Left hindlimb (tissue), 1 donor: ENCODE data around the gene ANKRD33B.
"Not testable (repeated sequence)": the region's sequence is repeated elsewhere in the genome, so short reads cannot be mapped to it uniquely, and the experiment has no call there.

ENCODE experiments used
- DNase-seq: peaks from one replicate; pipeline ENCODE4 v3.0.0-alpha.2; 2018

ANKRD33B gene

DNA sequence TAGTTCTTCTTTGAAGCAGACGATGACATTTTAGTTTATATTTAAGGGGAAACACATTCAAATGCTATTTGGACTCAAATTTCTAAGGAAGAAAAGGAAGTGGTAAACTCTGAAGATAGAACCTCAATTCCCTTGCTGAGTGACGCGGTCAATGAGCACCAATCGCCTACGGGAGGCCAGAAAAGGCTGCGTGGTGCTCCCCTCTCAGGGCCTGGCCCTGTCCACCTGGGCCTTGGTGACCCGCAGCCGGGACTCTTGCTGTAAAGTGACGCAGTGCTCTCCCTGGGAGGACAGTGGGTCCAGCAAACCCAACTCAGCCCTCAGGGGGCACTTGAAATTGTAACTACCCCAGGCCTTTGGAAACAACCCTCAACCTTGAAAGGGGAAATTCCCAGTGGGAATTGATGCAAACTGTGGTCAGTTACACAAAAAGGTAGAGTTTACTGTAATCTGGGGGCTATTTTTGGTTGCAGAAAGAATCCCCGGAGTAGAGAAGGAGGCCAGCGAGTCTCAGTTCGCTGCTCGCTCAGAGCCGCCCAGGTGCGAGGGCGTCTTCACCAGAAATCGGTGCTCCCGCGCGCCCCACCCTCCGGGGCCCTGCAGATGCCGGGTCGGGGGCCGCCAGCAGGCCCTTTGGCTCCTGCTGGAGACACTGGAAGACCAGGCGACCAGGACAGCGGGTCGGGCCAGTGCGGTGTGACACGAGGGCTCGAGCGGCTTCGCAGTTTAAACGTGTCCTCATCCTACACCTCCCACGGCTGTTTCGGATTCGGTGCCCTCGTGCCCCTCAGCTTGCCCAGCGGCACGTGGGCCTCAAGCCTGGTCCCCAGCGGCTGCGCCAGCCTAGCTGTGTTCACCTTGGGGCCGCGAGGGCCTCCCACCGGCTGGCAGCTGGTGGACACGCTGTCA lies 1.4 kb upstream of the ANKRD33B start:
- DNase-seq = no peak

DNA sequence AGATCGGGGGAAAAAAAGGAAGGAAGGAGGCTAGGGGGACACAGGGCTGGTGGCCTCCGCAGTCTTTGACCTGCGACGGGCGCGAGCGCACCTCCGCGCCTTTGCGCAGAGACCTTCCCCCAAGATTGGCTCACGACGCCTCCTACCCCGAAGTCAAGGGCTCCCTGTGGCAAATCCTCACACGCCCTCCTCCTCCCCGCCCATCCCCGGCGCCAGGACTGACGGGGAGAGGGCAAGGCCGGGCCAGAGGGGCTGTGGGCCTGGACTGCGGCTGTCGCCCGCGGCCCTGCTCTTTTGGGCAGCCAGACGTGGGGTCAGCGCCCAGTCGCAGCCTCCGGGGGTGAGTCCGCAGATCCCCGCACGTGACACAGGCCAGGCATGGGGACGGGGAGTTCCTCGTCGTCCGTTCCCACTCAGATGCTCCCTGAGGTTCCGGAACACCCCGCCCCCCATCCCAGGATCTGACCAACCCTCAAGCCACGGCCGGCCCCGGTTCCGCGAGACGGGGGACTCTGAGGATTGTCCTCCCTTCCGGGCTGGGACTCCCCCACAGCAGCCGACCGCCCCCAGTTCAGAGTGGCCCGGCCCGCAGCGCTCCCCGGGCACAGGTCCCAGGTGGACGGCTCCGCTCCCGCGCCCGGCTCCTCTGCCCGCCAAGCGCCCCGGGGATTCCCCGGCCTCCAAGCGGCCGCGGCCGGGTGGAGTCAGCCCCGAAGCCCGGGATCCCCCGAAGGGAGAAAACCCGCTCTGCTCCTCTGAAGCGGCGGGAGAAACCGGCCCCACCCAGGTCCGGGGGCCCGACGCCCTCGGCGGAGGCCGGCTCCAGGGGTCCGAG lies 543 bp upstream of the ANKRD33B start:
- DNase-seq = no peak

- no peak for DNase-seq
Observed at GRCh38 chr5:10564838-10565784, 1.2 kb downstream of the ANKRD33B start.

DNA sequence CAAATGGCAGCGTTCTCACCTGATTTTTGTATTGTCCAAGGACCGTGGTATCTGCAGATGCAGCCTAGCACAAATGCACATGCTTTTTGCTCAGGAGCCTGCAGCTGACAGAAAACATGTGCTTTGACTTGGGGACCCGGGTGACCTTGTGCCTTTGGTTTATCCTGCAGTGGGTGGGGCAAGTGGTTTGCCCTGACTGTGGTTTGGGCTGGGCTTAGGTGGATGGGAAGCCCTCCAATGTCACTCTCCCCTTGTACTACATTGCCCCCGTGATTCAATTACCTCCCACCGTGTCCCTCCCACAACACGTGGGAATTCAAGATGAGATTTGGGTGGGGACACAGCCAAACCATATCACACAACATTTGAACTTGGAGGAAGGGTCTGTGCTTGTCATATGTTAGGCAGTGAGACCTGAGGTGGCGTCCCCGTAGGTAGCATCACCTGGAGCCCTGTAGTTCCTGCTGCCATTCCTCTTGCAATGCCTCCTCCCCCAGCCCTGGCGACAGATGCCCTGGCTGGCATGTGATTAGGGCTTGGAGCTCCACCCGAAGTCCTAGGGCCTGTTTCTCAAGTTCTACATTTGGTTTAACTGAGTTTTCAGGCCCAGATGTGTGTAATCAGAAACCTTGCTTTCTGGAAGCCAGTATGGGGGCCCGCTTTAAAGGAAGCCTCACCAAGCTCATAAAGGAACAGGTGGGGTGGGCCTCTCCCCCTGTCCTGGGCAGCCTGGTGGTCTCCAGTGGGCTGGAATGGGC lies 2.1 kb downstream of the ANKRD33B start:
- no peak for DNase-seq

DNA sequence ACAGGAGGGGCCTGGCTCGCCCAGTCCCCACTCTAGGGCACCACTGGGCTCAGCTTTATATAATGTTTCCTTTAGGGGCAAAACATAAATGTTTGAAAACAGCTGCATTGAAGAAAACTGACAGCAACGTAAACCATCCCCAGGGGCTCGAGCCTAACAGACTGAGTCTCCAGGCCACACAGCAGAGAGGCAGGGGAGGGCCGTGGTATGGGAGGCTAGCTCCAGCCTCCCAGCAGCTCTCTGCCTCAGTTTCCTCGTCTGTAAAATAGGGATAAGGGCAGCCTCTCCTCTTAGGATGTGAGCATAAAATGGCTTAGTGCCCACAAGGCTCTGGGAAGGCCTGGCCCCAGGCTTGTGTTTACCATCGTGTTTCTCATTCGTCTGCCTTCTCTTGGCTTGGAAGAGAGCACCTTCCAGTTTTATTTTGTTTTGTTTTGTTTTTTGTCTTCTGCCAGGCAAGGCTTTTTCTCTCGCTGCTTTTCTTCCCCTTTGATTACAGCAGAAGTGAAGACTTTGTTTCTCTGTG lies 2.7 kb downstream of the ANKRD33B start:
- no peak for DNase-seq

DNA sequence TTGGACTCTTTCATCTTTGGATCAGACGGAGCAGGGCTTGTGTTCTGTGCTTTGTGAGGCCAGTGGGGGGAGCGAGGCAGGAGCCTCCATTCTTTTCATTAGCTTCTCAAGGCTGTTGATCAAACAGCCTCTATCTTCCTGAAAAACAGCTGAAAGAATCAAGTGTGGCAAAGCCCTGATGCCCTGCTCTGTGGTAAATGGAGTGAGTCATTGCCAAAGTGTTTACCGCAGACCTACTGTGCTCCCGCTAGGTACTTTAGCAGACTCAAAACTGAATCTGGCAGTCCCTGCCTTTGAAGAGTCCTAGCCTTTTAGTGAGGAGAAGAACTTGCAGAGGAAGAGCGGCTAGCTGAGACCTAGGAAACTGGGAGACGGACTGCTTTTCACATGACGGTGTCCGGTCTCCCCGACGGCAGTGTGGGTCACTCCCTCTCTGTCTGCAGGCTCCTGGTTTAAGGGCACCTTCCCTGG lies 3.3 kb downstream of the ANKRD33B start:
- no peak for DNase-seq

GRCh38 chr5:10567781-10568321 lies 4.0 kb downstream of the ANKRD33B start:
- DNase-seq = no peak

GRCh38 chr5:10570540-10570939 lies 6.7 kb downstream of the ANKRD33B start:
- DNase-seq = not testable (repeated sequence)

GRCh38 chr5:10572451-10572850 lies 8.6 kb downstream of the ANKRD33B start:
- DNase-seq = no peak

DNA sequence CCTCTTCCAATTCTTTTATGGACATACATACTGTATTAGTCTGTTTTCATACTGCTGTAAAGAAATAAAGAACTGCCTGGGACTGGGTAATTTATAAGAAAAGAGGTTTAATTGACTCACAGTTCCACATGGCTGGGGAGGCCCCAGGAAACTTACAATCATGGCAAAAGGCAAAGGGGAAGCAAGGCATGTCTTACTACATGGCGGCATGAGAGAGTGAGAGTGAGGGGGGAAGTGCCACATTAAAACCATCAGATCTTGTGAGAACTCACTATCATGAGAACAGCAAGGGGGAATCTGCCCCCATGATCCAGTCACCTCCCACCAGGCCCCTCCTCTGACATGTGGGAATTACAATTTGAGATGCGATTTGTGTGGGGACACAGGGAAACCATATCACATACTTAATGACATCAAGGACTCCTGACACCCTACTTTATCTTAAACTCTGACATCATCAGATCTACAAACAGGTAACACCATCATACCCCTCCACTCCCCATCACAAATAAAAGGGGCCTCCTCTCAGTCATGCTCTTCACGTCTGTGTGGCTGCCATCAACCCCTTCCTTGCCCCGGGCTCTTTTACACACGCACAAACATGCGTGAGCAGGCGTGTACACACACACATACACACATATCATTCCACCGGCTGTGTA lies 9.7 kb downstream of the ANKRD33B start:
- DNase-seq = no peak

- not testable (repeated sequence) for DNase-seq
Observed at GRCh38 chr5:10574879-10575278, 11.0 kb downstream of the ANKRD33B start.

DNA sequence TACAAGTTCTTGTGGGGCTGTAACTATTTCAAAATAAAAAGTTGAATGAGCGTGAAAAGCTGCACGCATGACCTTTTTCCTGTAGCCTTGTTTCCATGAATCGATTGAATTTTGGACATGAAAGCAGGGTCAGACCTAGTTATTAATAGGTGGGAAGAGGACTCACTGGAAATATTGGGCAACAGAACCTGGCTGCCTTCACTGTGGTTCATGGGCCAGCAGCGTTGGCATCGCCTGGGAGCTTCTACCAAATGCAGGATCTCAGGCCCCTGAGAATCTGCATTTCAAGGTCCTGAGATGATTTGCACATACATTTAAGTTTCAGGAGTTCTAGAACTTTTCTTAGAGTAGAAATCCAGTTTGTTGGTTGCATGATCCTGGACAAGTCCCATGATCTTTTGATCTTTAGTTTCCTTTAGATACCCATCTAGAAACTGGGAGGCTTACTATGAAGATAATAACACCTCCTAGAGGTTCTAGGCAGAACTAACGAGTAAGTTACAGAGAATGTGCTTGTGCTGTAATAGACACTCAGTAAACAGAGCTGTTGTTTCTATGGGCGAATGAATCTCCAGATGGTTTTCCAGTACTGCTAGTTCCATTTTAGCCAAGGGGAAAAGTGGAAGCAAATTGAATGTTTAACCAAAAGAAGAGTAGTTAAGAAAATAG lies 12.4 kb downstream of the ANKRD33B start:
- no peak for DNase-seq

DNA sequence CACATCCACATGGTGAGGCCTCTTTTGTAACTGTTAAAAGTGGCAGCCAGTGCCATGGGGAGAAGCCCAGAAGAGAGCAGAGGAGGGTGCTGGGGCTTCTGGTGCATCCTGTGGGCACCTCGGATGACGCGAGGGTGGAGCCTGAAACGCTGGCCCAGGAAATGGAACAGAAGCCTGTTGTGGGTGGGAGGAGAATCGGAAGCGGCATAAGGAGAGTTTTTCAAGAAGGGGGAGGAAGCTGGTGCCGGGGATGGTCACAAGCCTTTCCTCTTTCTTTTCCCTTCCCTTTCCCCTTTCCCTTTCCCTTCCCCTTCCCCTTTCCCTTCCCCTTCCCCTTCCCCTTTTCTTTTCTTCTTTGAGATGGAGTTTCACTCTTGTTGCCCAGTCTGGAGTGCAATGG lies 12.9 kb downstream of the ANKRD33B start:
- no peak for DNase-seq

DNA sequence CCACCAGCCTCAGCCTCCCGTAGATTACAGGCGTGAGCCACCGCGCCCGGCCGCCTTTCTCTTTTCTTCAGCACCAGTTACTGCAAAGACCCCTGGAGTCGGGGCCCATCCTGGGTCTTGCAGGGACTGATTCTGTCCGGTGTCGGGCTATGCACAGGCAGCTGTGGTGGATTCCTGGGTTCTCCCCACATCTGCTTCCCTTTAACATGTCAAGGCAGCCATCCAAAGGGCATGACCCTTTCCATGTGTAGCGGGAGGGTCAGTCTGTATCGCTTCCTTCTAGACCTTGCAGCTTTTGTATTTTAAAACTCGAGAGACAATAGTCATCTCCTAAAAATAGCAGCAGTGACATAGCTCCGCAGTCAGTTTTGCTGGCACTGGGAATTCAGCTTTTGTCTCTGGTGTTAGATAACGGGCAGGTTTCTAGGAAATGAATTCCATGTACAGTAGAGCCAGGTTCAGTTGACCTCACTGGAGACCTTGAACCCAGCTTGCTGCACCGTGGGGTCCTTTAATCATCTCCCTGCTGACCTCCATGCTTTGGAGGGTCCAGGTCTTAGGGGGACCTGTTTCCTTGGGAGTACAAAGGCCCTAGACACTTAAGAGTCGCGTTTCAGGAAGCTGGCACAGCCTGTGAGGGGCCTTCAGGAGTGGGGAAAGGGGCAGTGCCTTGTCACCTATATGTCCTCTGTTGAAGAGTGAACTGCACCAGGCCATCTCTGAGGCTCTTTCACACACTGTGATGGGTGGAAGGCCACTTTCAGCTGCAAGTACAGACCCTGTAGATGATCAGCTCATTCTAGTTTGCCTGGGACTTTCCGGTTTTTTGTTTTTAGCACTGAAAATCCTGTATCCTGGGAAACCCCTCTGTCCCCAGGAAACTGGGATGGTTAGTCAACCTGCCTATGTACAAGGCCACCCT lies 13.8 kb downstream of the ANKRD33B start:
- DNase-seq = no peak

DNA sequence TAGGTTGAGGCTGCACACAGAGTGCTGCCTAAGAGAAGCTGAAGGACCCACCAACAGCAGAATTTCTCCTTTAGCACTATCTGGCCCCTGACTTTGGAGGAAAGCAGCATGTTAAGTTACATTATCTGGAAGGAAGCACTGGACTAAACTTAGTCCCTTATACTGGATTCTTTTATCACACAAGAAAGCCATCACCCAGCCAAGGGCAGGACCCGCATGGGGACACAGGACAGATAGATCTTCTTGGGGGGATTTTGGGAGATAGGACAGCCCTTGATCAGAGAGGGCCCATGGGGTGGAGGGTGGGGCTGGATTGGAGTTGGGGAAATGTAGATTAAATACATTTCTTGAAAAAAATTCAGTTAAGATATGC lies 14.4 kb downstream of the ANKRD33B start:
- no peak for DNase-seq

DNA sequence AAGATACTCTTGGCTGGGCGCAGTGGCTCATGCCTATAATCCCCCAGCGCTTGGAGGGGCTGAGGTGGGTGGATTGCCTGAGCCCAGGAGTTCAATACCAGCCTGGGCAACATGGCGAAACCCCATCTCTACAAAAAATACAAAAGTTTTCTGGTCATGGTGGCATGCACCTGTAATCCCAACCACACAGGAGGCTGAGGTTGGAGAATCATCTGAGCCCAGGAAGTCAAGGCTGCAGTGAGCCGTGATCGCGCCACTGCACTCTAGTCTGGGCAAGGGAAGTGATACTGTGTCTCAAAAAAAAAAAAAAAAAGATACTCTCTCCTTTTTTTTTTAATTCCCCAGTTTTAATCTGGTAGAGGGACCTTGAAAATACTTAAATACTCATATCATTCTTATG lies 15.0 kb downstream of the ANKRD33B start:
- DNase-seq = no peak

DNA sequence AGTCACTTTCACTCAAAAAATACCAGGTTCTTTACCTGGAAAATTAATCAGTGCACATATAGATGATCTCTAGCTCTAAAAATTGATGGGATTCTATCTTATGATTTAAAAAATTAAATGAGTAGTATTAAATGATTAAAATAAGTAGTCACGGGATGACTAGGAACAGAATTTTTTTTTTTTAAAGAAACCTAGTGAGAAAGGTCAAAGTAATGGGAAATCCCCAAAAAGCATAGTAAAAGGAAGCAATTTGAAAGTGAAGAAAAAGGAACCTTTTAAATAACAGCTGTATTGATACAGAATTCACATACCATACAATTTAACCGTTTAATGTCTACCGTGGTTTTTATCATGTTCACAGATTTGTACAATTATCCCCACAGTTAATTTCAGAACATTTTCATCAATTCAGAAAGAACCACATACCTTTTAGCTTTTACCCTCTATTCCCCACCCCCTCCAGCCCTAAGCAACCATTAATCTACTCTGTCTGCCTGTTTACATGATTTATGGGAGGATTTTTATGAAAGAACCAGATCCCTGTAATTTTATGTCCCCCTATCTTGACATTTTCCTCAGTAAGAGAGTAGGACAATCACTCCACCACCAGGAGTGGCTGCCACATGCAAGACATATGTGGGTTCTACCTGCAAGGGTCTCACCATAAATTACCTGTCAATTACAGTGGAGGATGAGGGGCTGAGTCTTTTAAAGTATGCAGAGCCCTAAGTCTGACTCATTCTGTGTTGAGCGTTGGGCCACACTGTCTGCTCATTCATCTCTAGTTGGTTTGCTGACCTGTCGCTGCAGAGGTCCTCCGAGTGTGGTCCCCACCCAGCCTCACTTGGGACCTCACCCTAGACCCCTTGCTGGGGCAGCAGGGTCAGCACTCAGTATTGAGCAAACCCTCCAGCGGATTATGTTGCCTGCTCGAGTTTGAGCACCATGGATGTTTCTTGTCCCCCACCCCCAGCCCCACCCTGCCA lies 16.0 kb downstream of the ANKRD33B start:
- DNase-seq = no peak
